Pulmonary artery endothelial cell (primary cell): ENCODE results near the gene STAM. TPM values are rescaled to one million over a fixed set of nuclear protein-coding genes. Genes with fewer than 3 reads are reported as not detected.
"Not testable (repeated sequence)": the region's sequence is repeated elsewhere in the genome, so short reads cannot be mapped to it uniquely, and the experiment has no call there.

Source experiments
- DNase-seq: peaks from one replicate; pipeline ENCODE4 v3.0.0-alpha.2; 2011; ENCODE audit warnings: low read depth, low spot score
- total RNA-seq: library from RNA; depleted of rRNA; stranded (reverse); fragments of >200 nt; gene quantifications from 2 replicates; pipeline ENCODE4 v1.2.3, GENCODE V29; 2014

Gene STAM
- total RNA-seq = 12.5 and 17.5 TPM in 2 replicates

DNA sequence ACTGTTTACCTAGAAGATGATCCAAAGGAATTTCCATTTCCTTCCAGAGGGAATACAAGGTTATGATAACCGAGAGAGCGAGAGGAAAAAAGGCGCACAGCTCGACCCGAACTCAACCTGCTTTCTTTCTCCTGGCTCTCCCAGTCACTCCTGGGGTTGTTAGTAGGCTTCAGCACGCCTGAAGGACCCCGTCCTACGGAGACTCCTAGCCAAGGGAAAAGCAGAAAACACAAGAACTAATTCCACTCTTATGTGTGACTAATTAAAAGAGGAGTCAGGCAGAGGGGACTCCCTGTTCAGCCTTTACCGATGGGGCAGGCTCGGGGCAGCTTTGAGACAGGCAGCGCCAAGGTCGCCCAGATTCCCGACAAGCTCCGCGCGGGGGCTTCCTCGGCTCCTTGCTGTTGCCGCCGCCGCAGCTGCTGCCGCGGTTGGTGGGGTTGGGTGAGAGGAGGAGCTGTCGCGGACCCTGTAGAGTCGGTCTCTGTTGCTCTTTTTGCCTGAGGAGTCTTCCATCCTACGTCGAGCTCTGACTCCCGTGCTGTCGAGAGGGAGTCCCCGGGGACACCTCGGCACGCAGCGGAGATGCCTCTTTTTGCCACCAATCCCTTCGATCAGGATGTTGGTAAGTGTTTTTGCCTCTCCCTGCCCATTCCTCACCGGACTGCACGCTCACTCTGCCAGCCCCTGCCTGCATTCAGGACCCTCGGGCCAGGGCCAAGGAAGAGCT, at the start of gene STAM:
Gene STAM, plus strand, starts transcription at position 397 of the 730 bp plus-strand sequence. Its CDS starts 189 bp downstream, at position 586.
- peak; percentile 82 for DNase-seq

DNA sequence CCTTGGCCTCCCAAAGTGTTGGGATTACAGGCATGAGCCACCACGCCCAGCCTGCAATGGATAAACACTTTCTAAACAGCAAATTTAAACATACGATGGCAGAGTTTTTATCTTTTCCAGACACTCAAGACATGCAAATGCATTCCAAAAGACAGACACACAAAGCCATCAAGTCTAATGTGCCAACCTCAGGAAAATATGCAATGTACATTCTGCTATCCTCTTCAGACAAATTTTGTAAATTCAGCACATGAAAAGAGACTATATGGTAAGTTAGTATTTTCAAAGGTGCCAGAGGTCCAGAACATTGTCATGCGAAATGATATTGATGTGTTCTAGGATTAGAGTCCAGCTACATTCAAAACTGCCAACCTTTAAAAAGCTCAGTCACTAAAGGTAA, 46.6 kb upstream of the STAM start:
- no peak for DNase-seq

DNA sequence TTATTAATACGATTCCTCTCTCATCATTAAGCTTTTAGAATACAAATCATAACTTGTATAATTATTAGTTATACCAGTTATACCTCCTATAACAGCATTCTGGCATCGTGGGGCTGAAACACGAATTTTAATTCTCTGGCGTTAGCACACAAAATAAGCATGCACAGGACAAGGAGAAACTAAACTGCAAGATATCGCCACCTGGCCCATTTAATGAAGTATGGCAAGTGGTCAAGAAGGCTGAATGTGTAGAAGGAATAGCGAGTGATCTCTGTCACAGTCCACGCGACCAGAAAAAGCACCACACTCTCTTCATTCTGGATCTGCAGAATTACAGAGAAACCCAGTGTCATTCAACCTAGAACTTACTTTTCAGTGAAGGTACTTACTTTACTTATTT, 44.9 kb upstream of the STAM start:
- peak; percentile 24 for DNase-seq

DNA sequence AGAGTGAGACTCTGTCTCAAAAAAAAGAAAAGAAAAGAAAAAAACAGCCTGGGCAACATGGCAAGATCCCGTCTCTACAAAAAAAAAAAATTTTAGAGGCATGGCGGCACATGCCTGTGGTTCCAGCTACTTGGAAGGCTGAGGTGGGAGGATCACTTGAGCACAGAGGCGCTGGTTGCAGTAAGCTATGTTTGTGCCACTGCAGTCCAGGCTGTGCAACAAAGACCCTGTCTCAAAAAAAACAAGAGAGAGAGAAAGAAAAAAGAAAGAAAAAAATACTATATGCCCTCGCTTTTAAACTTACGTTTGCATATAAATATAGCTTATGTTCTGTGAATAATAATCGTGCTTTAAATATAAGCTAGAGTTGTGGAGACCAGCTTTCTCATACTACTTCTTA, 38.0 kb upstream of the STAM start:
- no peak for DNase-seq

DNA sequence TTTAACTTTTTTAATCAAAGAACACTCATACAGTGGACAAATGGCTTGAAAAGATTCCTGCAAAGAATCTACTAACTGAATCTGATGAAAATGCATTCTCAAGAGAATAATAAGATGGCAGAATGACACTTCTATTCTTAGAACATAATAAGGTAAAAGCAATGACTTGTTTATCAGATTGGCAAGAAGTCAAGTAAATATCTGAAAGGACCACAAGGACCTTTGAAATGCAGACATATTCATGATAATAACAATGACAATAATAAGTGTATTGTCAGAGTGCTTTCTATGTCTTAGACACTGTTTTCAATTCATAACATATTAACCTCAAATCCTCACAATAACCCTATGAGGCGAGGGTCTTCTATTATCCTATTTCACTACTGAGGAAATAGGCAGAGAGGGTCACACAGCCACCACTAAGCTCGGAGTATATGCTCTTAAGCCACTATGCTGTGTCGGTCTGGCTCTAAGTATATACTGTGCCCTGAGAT, 37.4 kb upstream of the STAM start:
- no peak for DNase-seq

DNA sequence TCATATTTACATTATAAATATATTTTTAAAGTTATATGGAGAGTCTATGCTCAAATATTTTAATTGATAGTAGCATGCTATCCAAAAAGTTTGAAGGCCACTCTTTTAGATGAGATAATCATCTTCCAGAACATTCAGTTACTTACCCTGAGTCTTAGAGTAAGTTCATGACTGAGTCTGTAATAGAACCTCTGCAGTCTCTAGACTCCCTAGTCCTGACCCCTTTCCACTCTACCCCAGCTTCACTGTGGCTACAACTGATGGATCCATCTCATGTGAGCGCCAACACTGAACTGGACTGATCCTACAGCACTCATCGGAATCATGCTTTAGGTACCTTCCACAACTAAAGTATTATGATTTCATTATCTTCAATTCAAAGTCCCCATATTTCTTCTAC, 36.9 kb upstream of the STAM start:
- DNase-seq = no peak

DNA sequence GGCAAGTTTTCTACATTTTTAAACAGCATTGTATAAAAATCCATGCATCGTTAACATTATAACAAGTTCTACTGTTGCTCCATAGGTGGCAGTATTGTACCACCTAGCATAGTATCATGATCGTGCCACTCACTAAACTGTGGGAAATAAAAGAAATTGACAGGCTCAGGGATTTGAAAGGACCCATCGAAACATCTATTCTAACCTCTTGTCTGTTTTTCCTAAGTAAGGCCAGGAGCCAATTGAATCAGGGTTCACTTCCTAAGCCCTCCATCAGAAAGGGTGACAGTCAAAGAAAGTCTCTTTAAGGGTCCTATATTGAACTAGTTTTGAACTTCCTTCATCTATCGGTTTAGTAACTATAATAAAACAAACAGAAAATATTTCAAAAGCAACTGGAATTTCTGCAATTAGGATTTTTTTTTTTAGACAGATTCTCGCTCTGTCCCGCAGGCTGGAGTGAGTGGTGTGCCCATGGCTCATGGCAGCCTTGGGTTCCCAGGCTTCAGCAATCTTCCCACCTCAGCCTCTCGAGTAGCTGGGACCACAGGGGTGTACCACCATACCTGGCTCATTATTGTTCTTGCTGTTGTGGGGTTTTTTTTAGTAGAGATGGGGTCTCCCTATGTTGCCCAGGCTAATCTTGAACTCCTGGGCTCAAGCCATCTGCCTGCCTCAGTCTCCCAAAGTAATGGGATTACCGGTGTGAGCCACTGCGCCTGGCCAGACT, 36.2 kb upstream of the STAM start:
- no peak for DNase-seq

DNA sequence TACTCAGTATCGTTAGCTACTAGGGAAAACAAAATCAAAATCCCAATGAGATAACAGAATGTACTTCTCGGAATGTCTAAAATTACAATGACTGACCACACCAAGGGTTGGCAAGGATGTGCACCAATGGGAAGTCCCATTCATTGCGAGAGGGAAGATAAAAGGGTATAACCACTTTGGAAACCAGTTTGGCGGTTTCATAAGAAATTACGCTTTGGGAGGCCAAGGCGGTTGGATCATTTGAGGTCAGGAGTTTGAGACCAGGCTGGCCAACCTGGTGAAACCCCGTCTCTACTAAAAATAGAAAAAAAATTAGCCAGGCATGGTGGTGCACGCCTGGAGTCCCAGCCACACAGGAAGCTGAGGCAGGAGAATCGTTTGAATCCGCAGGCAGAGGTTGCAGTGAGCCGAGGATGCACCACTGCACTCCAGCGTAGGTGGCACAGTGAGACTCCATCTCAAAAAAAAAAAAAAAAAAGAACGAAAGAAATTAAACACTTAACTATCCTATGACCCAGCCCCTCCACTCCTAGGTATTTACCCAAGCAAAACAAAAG, 34.4 kb upstream of the STAM start:
- DNase-seq = no peak

DNA sequence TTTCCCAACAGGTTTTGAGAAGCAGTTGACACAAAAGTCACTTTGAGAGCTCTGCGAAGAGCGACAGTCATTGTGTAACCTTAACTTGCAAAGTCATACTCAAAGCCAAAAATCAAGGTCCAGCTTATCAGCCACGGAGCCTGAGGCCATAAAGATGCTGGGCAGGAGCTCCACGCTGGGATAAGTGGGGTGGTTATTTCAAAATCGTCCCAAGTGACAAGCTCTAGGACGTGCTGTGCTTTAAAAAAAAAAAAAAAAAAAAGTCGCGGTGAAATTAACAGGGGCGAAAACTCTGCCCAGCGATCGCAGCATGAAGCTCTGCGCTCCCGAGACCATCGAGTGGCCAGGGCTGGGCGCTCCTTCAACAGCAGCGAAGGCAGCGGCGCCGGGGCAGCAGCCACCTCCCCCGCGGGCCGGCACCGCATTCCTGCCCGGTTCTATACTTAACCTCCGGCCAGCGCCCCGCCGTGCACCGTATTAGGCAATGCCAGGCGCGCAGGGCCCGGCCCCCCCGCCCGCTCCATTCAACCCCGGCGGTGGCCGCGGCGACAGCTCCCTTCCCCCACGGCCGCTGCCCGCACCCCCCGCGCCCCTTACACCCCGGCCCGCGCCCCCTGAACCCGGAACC, 27.4 kb upstream of the STAM start:
- DNase-seq = no peak

DNA sequence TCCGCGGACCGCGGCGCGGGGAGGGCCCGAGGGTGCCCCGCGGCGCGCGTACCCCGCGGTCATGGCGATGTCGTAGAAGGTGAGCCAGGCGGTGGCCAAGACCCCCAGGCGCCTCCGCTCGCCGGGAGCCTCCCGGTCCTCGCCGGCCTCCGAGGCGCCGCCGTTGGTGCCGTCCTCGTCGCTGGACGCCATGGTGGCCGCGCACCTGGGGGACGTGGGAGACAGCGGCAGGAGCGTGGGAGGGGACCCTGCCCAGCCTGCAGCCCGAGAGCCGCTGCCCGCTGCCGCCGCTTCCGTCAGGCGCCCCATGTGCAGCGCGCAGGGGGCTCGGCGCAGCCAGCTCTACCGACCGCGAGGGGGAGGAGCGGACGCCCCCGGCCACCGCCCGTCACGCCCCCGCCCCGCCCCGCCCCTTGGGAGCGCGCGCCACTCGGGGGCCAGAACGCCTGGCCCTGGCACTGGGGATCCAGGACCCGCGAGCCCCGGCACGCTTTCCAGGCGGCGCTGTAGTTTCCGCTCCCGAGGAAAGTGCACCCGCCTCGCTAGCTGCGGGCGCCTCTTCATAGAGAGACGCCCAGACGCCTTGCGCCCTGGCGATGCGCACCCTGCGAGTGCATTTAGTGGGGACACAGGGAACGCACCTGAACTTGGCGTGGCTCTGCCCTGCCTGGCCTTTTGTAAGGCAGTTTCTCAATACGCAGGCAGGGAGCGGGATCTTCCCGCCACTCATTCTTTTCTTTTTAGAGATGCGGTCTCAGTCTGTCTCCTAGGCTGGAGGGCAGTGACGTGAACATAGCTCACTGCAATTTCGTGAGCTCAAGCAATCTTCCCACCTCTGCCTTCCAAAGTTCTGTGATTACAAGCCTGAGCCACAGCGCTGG, 26.7 kb upstream of the STAM start, which contains the start of gene HACD1:
Gene HACD1, minus strand, starts transcription at position 344 of the 881 bp plus-strand sequence. Its CDS starts 35 bp downstream, at position 309.
- DNase-seq = no peak

DNA sequence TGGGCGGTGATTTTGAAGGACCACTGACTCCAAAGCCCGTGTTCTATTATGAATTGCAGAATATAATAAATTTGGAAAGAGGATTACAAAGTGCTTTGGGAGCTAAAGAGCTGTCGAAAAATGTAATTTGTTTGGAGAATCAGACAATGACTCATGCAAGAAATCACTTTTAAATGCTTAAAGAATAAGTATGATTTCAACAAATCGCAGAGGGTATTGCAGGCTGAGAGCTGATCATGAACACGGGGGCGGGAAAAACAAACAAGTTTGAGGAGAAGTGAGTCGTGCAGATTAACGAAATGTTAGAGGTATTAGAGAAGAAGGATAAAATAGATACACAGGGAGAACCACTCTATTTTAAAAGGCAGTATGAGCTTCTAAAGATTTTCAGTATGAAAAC, 21.9 kb upstream of the STAM start:
- DNase-seq = no peak

DNA sequence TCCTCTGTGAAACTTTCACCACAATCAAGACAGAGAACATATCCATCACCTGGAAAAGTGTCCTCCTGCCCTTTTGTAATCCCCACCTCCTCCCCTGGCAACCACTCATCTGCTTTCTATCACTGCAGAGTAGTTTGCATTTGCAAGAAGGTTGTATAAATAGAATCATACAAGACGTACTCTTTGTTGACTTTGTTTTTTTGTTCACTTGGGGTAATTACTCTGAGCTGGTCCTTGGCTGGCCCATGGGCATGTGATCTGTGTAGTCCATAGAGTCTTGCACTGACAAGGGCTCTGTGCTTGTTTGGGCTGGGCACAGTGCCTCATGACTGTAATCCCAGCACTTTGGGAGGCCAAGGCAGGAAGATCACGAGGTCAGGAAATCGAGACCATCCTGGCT, 19.0 kb upstream of the STAM start:
- DNase-seq = no peak

DNA sequence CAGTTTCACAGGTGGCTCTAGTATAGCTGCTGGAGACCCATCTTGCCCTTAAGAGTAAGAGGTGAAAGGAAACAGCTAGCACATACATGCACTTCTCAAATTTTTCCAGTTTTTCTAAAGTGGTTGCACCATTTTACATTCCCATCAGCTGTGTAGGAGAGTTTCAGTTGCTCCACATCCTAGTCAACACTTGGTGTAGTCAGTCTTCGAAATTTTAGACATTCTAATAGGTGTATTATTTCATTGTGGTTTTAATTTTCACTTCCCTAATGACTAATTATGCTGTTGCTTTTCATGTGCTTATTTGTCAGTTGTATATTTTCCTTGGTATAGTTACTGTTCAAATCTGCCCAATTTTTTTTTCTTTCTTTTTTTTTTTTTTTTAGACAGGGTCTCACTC, 17.3 kb upstream of the STAM start:
- no peak for DNase-seq

DNA sequence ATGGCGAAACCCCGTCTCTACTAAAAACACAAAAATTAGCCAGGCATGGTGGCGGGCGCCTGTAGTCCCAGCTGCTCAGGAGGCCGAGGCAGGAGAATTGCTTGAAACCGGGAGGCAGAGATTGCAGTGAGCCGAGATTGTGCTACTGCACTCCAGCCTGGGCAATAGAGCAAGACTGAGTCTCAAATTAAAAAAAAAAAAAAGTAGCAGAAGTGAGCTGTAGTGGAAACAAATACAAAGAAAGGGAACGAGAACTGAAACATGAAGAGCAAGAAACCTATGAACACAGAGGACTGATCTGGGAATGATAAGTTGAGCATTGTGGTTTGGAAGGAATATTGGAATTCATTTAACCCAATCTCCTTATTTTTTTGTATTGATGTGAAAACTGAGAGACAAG, 11.4 kb upstream of the STAM start:
- DNase-seq = not testable (repeated sequence)

DNA sequence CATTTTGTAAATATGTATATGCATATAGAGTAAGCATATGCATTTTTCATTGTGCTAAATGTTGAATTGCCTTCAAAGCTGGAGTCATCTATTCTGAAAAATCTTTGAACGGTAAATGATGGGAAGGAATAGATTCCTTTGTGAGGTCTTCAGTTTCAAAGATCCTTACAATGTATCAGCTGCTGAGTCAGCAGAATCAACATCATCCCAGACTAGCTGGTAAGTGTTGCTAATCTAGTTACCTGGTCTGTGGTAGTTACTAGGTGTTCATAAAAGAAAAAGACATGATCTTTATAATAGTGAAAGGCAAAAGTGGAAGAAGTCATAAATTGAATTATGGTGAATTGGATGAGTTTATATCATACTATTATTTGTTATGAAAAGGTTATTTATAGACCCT, 10.6 kb upstream of the STAM start:
- no peak for DNase-seq

DNA sequence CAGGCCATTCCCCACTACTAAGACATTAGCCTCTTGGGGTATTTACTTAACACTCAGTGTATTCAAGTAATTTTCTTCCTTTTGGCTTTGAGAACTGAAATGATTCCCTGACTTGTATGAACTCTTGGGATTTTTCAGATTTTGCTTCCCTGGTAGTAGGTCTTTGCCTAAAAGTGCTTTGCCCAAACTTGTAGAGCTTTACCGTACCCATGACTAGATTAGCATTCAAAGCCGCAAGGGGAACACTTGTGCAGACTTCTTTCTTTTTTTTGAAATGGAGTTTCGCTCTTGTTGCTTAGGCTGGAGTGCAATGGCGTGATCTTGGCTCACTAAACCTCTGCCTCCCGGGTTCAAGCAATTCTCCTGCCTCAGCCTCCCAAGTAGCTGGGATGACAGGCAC, 6.1 kb upstream of the STAM start:
- DNase-seq = no peak

DNA sequence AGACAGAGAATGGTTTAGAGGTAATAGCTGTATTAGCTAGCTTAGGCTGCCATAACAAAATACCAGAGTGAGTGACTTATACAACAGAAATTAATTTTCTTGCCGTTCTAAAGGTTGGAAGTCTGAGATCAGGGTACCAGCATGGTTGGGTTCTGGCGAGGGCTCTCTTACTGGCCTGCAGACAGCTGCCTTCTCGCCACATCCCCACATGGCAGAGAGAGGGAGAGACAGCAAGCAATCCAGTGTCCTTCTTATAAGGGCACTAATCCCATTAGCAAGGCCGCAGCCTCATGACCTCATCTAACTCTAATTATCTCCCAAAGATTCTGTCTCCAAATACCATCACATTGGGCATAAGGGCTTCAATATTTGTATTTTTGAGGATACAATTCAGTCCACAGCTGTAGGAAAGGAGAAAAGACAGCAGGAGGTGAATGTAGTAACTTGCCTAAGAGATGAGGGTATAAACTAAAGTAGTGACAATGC, 3.6 kb upstream of the STAM start:
- no peak for DNase-seq

DNA sequence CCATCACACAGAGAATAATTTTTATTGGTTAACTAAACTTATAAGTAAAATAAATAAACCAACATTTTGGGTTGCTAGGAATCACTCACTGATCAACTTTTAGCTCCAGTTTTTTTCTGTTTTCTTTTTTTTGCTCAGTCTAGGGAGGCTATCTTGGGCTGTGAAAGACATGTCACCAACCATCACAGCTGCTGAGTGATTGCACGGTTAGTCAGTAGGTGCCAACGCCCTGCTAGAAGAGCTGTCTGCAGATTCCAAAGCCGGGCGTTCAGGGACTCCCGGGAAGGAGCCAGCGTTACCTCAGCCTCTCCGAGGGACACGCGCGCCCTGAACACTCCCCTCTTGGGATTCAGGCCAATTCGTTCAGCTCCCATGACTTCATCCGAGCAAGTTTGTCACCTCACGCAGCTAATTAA, 604 bp upstream of the STAM start:
- peak; percentile 44 for DNase-seq

DNA sequence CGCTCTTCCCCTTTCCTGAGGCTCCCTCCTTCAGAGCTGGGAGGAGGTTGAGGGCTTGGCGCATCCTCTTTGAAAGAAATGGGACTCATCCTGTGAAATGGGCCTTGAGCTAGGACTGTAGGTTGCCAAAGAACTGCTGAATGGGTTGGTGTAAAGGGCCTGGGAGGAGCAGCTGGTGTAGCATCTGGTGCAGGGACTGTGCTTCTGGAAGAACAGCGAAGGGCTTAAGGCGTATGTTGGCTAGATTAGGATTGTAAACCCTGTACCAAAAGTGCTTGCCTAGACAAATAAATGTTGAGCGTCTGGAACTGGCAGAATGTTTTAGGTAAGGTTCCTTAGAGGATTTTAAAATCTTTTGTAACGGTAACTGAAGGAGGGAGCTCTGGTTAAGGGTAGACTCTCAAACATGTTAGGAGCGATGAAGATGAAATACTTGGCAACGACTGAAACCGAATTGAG, 563 bp downstream of the STAM start:
- no peak for DNase-seq

DNA sequence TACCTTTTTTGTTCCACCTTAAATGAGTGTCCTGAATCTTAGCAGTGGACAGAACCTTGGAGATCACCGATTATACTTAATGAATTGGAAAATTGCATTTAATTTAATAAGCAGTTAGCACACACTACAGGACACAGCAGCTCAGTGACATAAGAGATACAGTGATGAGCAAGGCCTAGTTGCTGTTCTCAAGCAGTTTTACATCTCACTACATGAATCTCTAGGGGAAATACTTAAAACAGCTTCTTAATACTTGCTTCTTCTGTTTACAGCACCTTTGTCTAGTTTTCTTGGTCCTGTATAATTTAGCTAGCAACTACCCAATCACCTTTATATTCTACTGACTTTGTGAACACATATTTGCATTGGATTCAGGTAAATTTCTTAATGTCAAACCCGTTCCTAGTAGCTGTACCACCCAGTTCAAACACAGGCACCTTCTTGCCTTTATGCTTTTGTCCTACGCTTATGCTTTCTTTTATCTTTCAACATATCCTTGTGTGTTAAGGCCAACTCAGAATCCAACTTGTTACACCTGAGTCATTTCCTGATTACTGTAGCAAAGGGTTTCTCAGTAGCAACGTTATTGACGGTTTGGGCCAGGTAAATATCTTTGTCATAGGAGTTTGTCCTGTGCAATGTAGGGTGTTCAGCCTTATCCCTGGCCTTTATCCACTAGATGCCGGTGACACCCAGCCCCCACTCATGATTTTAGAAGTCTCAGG, 1.8 kb downstream of the STAM start:
- DNase-seq = no peak
